Measurements from ENCODE around the gene FCER1A.

FCER1A gene

GRCh38 chr1:159302095-159302494, at the start of gene FCER1A:
FCER1A (plus strand) TSS chr1:159302336; CDS start chr1:159302365, 29 bp downstream.
- in situ Hi-C loops (cut with MboI; ENCODE audit: low sequenced_read_pairs), result no loop called here

GRCh38 chr1:159261311-159261710, 40.8 kb upstream of the FCER1A start:
- no peaks in the 10 kb centered on the region for H3K9me3 ChIP-seq
- H3K27me3 ChIP-seq (ENCODE audit: low read depth), result no peaks in the 10 kb centered on the region
- H3K4me1 ChIP-seq, result no peaks in the 10 kb centered on the region
- no peak for DNase-seq (ENCODE audit: low spot score in 2 of 2)
- H3K4me3 ChIP-seq, result no peak overlapping the region
- H3K36me3 ChIP-seq (replicated peaks), result no peaks in the 10 kb centered on the region
- in situ Hi-C loops (cut with MboI; ENCODE audit: low sequenced_read_pairs), result no loop called here

More at GRCh38 chr1:159302095-159302494, at the start of gene FCER1A:
- Histone ChIP-seq H3K4me1 (no peaks in the 10 kb centered on the region), H3K36me3 (replicated peaks) (no peaks in the 10 kb centered on the region), H3K27me3 (ENCODE audit: low read depth) (no peaks in the 10 kb centered on the region), H3K4me3 (no peak within 1 kb of the TSS), H3K9me3 (no peaks in the 10 kb centered on the region)
- DNase-seq (ENCODE audit: low spot score in 2 of 2), result no peak

GRCh38 chr1:159261721-159262494, 40.2 kb upstream of the FCER1A start:
- Histone ChIP-seq H3K4me3 (no peak overlapping the region), H3K4me1 (no peaks in the 10 kb centered on the region), H3K27me3 (ENCODE audit: low read depth) (no peaks in the 10 kb centered on the region), H3K9me3 (no peaks in the 10 kb centered on the region), H3K36me3 (replicated peaks) (no peaks in the 10 kb centered on the region)
- in situ Hi-C loops (cut with MboI; ENCODE audit: low sequenced_read_pairs), result no loop called here
- no peak for DNase-seq (ENCODE audit: low spot score in 2 of 2)

GRCh38 chr1:159266832-159267231, 35.3 kb upstream of the FCER1A start:
- H3K27me3 ChIP-seq (ENCODE audit: low read depth), result no peaks in the 10 kb centered on the region
- no peak overlapping the region for H3K4me3 ChIP-seq
- H3K4me1 ChIP-seq, result no peaks in the 10 kb centered on the region
- H3K36me3 ChIP-seq (replicated peaks), result no peaks in the 10 kb centered on the region
- no peak for DNase-seq (ENCODE audit: low spot score in 2 of 2)
- in situ Hi-C loops (cut with MboI; ENCODE audit: low sequenced_read_pairs), result no loop called here
- H3K9me3 ChIP-seq, result no peaks in the 10 kb centered on the region

GRCh38 chr1:159274631-159275030, 27.5 kb upstream of the FCER1A start:
- H3K36me3 ChIP-seq (replicated peaks), result no peaks in the 10 kb centered on the region
- no peak for DNase-seq (ENCODE audit: low spot score in 2 of 2)
- no peaks in the 10 kb centered on the region for H3K4me1 ChIP-seq
- no peaks in the 10 kb centered on the region for H3K27me3 ChIP-seq (ENCODE audit: low read depth)
- in situ Hi-C loops (cut with MboI; ENCODE audit: low sequenced_read_pairs), result no loop called here
- H3K4me3 ChIP-seq, result no peak overlapping the region
- H3K9me3 ChIP-seq, result no peaks in the 10 kb centered on the region

- H3K36me3 ChIP-seq (replicated peaks), result no peaks in the 10 kb centered on the region
- H3K9me3 ChIP-seq, result no peaks in the 10 kb centered on the region
- H3K27me3 ChIP-seq (ENCODE audit: low read depth), result no peaks in the 10 kb centered on the region
- DNase-seq (ENCODE audit: low spot score in 2 of 2), result no peak
- no peaks in the 10 kb centered on the region for H3K4me1 ChIP-seq
- H3K4me3 ChIP-seq, result no peak overlapping the region
- in situ Hi-C loops (cut with MboI; ENCODE audit: low sequenced_read_pairs), result no loop called here
These were observed 26.2 kb upstream of the FCER1A start for GRCh38 chr1:159275891-159276290.

- in situ Hi-C loops (cut with MboI; ENCODE audit: low sequenced_read_pairs), result no loop called here
- H3K36me3 ChIP-seq (replicated peaks), result no peaks in the 10 kb centered on the region
- no peaks in the 10 kb centered on the region for H3K4me1 ChIP-seq
- H3K4me3 ChIP-seq, result no peak overlapping the region
- DNase-seq (ENCODE audit: low spot score in 2 of 2), result no peak
- H3K27me3 ChIP-seq (ENCODE audit: low read depth), result no peaks in the 10 kb centered on the region
- no peaks in the 10 kb centered on the region for H3K9me3 ChIP-seq
These were observed 22.4 kb upstream of the FCER1A start for GRCh38 chr1:159279773-159280172.

GRCh38 chr1:159282118-159282517, 20.0 kb upstream of the FCER1A start:
- H3K4me3 ChIP-seq, result no peak overlapping the region
- no peaks in the 10 kb centered on the region for H3K9me3 ChIP-seq
- H3K36me3 ChIP-seq (replicated peaks), result no peaks in the 10 kb centered on the region
- DNase-seq (ENCODE audit: low spot score in 2 of 2), result no peak
- in situ Hi-C loops (cut with MboI; ENCODE audit: low sequenced_read_pairs), result no loop called here
- no peaks in the 10 kb centered on the region for H3K4me1 ChIP-seq
- no peaks in the 10 kb centered on the region for H3K27me3 ChIP-seq (ENCODE audit: low read depth)

- H3K36me3 ChIP-seq (replicated peaks), result no peaks in the 10 kb centered on the region
- no peaks in the 10 kb centered on the region for H3K27me3 ChIP-seq (ENCODE audit: low read depth)
- in situ Hi-C loops (cut with MboI; ENCODE audit: low sequenced_read_pairs), result no loop called here
- no peaks in the 10 kb centered on the region for H3K9me3 ChIP-seq
- no peak overlapping the region for H3K4me3 ChIP-seq
- no peaks in the 10 kb centered on the region for H3K4me1 ChIP-seq
- DNase-seq (ENCODE audit: low spot score in 2 of 2), result no peak
These were observed 13.1 kb upstream of the FCER1A start for GRCh38 chr1:159289060-159289459.

- Histone ChIP-seq H3K4me3 (no peak overlapping the region), H3K27me3 (ENCODE audit: low read depth) (no peaks in the 10 kb centered on the region), H3K9me3 (no peaks in the 10 kb centered on the region), H3K36me3 (replicated peaks) (no peaks in the 10 kb centered on the region), H3K4me1 (no peaks in the 10 kb centered on the region)
- no peak for DNase-seq (ENCODE audit: low spot score in 2 of 2)
- in situ Hi-C loops (cut with MboI; ENCODE audit: low sequenced_read_pairs), result no loop called here
These were observed 10.7 kb upstream of the FCER1A start for GRCh38 chr1:159291424-159291823.

- no peak overlapping the region for H3K4me3 ChIP-seq
- in situ Hi-C loops (cut with MboI; ENCODE audit: low sequenced_read_pairs), result no loop called here
- H3K27me3 ChIP-seq (ENCODE audit: low read depth), result no peaks in the 10 kb centered on the region
These were observed 5.3 kb upstream of the FCER1A start for GRCh38 chr1:159296706-159297375.

GRCh38 chr1:159300146-159300545, 2.0 kb upstream of the FCER1A start:
- H3K4me1 ChIP-seq, result no peaks in the 10 kb centered on the region
- H3K27me3 ChIP-seq (ENCODE audit: low read depth), result no peaks in the 10 kb centered on the region
- in situ Hi-C loops (cut with MboI; ENCODE audit: low sequenced_read_pairs), result no loop called here
- DNase-seq (ENCODE audit: low spot score in 2 of 2), result no peak
- H3K9me3 ChIP-seq, result no peaks in the 10 kb centered on the region
- H3K4me3 ChIP-seq, result no peak overlapping the region
- no peaks in the 10 kb centered on the region for H3K36me3 ChIP-seq (replicated peaks)

More at GRCh38 chr1:159296706-159297375, 5.3 kb upstream of the FCER1A start:
- H3K9me3 ChIP-seq, result no peaks in the 10 kb centered on the region
- no peak for DNase-seq (ENCODE audit: low spot score in 2 of 2)
- H3K36me3 ChIP-seq (replicated peaks), result no peaks in the 10 kb centered on the region
- H3K4me1 ChIP-seq, result no peaks in the 10 kb centered on the region

GRCh38 chr1:159307346-159308020, 5.3 kb downstream of the FCER1A start:
- Histone ChIP-seq H3K27me3 (ENCODE audit: low read depth) (no peaks in the 10 kb centered on the region), H3K4me3 (no peak overlapping the region), H3K9me3 (no peaks in the 10 kb centered on the region), H3K36me3 (replicated peaks) (no peaks in the 10 kb centered on the region), H3K4me1 (no peaks in the 10 kb centered on the region)
- no peak for DNase-seq (ENCODE audit: low spot score in 2 of 2)
- in situ Hi-C loops (cut with MboI; ENCODE audit: low sequenced_read_pairs), result no loop called here

- in situ Hi-C loops (cut with MboI; ENCODE audit: low sequenced_read_pairs), result no loop called here
- no peaks in the 10 kb centered on the region for H3K4me1 ChIP-seq
- DNase-seq (ENCODE audit: low spot score in 2 of 2), result no peak
- no peaks in the 10 kb centered on the region for H3K36me3 ChIP-seq (replicated peaks)
- H3K27me3 ChIP-seq (ENCODE audit: low read depth), result no peaks in the 10 kb centered on the region
- no peak overlapping the region for H3K4me3 ChIP-seq
- H3K9me3 ChIP-seq, result no peaks in the 10 kb centered on the region
These were observed 9.5 kb downstream of the FCER1A start for GRCh38 chr1:159311679-159312078.
